HG03066 (cell line): ENCODE data around the gene PCNT.

ENCODE experiments used
- ATAC-seq: cut with Tn5 transposase; IDR thresholded peaks from one replicate; pipeline ENCODE4 v1.9.1; 2021; ENCODE audit warnings: low read depth; ENCODE audit not compliant: unreplicated experiment

Gene PCNT

DNA sequence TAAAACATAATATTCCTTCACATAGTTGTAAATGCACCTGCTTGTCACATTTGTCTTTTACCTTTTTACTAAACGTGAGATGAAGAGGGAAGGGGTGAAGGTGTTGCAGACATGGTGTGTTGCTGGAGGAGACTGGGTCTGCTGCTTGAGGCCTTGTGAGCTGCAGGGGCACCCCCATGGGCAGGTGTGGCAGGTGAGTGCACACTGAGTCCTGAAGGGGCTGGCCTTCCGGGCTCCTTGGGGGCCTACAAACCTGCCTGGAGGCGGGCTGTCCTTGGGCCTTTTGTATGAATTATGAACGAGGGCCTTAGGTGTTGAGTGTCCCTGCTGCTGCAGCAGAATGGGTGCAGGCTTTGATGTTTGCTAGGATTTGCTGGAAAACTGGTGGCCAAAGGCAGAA lies 3.8 kb downstream of the PCNT start:
- ATAC-seq, result no peak

DNA sequence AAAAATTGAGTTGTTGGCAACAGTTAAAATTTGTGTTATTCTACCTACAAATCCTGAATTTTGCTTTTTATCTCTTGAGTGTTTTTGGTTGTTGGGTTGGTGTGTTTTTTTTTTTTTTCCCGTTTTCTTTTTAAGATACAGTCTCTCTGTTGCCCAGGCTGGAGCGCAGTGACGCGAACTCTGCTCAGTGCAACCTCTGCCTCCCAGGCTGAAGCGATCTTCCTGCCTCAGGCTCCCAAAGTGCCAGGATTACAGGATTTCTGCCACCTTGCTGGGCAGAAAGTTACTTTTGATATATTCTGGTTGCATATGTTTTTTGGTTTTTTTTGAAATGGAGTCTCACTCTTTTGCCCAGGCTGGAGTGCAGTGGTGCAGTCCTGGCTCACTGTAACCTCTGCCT lies 4.2 kb downstream of the PCNT start:
- ATAC-seq, result no peak

DNA sequence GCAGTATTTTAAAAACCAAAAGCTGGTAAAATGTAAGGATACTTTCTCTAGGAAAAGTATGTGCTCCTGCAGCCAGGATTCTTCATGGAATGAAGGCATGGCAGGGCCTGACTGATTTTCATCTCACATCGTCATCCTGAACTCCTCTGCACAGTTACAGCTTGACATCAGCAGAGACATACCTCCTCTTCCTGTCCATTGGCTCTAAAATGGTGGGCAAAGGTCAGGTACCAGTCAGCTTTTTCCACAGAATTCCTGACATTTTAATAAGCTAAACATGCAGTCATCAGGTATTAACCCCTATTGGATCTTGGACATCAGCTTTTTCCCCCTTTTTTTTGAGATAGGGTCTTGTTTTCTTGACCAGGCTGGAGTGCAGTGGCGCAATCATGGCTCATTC lies 5.8 kb downstream of the PCNT start:
- no peak for ATAC-seq

DNA sequence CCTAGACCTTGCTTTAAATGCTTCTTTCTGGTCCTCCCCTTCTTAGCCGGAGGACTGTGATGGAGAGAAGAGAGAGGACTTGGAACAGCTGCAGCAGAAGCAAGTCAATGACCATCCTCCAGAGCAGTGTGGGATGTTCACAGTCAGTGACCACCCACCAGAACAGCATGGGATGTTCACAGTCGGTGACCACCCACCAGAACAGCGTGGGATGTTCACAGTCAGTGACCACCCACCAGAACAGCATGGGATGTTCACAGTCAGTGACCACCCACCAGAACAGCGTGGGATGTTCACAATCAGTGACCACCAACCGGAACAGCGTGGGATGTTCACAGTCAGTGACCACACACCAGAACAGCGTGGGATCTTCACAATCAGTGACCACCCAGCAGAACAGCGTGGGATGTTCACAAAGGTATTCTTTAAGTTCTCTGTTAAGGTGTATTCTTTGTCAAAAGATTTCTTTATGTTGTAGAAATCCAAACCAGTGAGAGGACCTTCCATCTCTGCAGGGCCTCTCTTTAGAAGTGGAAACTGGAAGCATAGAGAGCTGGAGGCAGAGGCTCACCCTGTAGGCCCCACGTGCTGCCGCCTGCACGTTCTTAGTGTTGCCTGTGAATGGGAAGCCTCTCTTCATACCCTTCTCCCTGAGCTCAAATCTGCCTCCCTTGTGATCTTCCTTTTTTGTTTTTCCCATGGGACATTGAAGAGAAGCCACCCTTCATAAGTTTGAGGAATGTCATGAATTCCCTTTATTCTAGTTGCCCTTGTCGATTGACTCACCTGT lies 10.6 kb downstream of the PCNT start:
- no peak for ATAC-seq

DNA sequence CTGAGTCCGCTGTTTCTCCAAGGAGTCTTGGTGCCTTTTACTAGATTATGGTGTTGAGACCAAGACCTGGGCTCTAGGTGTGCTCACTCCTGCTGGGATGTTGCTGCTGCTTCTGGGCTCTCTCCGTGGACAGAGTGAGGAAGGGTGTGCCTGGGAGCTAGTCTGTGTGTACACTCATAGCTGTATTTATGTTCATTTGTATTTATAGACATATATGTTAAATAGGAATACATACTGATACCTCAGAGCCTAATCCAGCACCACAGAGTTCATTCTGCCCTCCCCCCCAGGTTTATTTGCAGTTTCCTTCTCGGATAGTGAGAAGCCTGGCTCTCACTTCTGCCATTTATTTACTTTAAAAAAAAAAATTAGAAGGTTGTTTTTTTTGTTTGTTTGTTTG lies 12.6 kb downstream of the PCNT start:
- ATAC-seq, result no peak

DNA sequence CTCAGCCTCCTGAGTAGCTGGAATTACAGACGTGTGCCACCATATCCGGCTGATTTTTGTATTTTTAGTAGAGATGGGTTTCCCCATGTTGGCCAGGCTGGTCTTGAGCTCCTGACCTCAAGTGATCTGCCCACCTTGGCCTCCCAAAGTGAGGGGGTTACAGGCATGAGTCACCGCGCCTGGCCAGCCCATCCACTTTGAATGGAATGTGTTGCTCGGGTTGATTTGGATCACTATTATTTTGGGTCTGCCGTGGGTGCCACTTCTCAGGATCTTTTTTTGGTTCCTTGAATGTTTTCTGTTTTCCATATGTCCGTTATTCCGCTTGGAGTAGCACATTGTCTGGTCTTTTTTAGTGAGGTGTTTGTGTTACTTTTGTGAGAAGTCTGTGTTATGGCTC lies 17.0 kb downstream of the PCNT start:
- no peak for ATAC-seq

DNA sequence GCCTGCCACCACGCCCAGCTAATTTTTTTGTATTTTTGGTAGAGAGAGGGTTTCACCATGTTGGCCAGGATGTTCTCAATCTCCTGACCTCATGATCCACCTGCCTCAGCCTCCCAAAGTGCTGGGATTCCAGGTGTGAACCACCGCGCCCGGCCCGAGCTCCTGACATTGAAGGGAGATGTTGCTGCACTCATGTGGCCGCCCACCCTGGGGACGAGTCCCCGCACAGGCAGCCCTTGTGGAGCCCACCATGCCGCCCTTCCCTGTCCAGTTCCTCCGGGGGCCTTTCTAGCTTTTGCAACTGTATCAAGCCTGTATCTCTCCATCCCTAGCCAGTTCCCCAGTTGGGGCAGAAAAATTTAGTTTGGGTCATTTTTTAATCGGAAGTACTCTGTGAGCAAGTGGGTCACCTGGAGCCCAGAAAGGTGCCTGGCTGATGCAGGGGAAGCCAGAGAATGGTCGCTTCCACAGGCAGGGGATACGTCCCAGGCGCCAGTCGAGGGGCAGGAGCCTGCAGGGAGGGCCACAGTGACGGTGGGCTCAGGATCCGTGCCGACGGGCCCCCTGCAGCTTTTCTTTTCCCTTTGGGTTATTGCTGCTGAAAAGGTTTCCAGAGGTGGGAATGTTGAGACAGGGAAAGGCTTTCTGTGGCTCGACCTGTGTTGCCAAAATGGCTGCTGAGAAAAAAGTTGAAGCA lies 20.4 kb downstream of the PCNT start:
- no peak for ATAC-seq

DNA sequence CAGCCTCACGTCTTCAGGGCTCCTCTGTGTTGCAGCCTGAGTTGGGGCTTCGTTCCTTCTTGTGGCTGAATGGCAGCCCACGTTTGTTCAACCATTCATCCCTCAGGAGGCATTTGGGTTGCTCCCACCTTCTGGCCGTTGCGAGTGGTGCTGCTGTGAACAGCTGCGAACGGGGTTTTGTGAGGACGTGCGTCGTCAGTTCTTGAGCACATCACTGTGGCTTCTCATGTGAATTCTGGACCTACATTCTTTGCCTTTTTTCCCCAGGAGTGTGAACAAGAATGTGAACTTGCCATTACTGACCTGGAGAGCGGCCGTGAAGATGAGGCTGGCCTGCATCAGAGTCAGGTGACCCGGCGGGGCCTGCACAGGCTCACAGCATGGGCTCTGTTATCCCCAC lies 21.9 kb downstream of the PCNT start:
- ATAC-seq, result no peak

DNA sequence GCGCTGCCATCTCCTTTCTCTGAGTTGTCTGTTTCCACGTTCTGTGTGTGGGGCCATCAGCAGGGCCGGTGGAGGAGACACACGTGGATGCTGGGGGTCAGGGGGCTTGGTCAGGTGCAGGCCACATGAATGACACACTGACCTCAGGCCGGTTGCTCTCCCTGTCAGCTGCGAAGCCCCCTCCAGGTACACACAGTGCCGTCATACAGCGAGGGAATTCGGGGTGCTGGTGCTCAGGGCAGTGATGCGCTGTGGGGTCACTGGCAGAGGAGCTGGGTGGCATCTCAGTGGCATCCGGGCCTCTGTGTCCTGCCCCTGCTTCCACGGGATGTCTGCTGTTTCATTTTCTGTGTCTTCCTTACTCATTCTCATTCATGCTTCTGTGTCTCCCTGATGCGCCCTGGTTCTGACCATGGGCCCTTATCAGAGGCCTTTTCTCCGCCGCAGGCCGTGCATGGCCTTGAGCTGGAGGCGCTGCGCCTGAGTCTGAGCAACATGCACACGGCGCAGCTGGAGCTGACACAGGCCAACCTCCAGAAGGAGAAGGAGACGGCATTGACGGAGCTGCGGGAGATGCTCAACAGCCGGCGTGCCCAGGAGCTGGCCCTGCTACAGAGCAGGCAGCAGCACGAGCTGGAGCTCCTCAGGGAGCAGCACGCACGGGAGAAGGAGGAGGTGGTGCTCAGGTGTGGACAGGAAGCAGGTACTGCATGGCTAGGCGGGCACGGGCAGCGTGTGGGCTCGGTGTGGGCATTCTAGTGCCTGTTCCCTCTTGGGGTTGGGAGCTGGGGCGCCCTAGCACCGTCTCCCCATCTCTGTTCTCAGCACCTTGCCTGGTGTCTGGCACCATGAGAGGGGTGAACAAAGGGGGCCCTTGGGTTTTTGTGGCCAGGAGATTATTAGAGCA lies 22.6 kb downstream of the PCNT start:
- no peak for ATAC-seq

DNA sequence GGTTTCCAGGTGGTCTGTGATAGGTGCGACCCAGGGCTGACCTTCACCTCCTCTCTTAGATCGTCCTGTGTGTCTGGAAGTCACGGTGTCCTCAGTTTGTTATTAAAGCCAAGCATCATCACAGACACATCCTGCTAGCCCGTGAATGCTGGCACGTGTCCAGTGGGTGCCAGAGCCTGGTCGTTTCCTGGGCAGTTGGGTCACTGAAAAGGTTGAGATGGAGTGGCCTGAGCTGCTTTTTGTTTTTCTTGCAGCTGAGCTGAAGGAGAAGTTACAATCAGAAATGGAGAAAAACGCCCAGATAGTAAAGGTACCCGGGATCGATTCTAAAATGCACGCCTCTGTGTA lies 23.2 kb downstream of the PCNT start:
- no peak for ATAC-seq

DNA sequence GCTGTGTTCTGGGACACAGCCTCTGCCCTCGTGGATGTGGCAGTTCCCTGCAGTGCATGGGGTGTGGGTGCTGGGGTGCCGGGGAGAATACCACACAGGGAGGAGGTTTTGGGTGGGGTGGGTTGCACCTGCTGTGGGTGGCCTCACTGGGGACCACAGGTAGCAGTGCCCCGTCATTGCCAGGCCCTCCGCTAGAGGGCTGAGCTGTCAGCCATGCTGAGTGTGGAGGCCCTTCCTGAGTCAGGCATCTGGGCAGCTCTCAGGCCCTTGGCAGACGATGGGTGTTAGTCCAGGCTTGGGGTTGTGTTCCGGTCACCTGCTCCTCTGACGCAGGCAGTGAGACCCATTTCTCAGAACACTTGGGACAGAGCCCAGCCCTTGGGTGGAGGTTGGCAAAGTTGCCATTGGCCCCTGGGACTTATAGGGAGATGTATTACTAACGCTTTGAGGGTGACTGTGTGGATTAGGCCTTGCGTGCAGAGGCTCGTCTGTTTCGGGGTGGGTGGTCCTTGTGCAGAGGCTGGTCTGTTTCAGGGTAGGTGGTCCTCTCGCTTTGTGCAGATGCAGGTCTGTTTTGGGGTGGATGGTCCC lies 23.9 kb downstream of the PCNT start:
- ATAC-seq, result no peak

DNA sequence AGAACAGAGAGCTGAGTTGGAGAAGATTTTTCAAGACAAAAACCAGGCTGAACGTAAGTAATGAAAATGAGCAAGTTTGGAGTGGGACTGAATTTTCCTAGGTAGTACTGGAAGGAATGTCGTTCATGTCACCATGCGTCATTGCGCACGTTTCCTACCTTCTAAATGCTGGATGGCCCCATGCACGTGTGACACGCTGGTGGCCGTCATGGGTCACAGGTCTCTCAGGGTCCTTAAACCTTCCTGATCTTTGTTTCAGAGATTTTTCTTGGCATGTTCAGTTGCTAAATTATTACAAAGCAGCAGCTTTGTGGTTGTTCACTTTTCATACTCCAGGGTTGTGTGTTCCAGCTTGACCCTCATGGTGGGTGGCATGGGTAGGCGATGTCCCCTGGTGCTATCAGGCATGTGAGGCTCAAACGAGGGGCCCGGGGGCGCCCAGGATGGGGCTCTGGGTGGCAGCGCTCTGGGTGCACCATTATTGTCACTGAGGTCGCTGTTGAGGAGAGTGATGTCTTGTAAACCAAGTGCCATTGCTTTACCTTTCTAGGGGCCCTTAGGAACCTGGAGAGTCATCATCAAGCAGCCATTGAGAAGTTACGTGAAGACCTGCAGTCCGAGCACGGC lies 25.3 kb downstream of the PCNT start:
- no peak for ATAC-seq

DNA sequence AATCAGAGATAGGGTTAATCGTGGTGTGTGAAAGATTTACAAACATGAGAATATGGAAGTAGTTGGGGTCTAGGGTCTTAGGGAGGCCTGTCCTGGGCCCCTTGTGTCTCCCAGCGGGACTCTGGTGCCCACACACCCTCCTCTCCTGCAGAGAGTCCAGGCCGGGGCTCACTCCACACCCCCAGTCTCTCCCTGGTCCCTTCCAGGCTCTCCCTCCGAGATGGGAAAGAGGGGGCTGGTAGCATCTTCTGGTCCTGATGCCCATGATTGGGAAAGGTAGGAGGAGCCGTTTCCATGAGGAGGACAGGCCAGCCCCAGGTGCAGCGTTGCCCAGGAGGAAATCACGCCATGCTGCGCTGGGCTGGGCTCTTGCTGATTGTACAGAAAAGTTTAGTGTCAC lies 26.6 kb downstream of the PCNT start:
- ATAC-seq, result no peak

DNA sequence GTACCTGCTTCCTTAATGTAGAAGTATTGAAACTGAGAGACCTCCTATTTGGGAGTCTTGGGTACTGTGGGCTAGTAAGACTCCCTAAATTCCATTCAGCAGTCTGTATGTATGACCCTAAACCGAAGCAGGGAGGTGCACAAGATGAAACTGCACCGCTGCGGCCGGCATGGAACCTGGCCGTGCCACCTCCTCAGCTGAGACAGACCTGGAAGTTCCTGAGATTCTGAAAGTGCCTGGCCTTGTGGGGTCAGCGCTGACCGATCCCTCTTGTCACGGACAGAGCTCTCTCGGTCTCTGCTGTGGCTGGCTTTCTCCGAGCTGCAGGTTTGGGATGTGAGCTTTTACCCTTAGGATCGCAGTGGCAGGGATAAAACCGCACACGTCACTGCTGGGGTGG lies 27.0 kb downstream of the PCNT start:
- no peak for ATAC-seq

DNA sequence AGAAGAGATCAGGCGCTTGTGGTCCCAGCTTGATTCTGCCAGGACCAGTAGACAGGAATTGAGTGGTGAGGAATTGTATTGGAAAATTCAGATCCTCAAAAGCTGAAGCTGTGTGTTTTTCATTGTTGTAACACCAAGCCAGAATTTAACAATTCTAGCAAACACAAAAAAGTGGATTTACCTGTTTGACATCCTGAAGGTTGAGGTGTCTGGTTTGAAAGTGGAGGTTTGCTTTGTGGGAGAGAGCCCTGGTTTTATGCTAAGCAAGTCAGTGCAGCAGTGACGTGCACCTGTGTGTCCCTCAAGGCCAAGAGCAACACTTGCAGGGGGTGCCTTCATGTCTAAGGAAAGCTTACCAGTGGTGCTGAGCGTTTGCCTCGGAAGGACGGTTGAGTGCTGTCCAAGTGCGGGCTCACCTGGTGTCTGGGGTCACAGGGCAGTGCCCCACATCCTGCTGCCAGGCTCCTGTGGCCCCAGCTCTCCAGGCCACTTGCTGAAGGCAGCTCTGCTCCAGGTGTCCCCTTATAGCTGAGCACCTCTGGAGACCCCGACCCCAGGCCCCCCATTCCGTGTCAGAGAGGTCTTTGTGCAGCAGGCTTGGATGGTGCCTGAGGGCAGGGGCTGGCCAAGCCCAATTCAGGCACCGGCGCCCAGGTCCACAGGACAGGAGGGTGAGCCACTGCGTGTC lies 27.7 kb downstream of the PCNT start:
- no peak for ATAC-seq

DNA sequence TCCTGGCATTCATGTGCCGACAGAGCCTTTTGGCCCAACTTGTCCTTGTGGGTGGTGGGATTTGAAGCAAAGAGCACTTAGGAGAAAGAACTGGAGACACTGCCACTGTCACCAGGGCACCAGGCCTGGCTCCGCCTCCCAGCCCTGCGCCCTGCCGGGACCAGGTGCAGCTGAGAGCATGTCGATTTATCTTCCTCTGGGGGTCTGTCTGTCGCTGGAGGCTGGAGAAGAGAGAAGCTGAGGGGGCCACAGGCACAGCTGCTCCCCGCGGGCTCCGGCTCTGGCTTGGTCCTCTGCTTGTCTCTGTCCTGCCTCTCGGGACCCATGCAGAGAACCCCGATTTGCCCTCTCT lies 28.2 kb downstream of the PCNT start:
- no peak for ATAC-seq

DNA sequence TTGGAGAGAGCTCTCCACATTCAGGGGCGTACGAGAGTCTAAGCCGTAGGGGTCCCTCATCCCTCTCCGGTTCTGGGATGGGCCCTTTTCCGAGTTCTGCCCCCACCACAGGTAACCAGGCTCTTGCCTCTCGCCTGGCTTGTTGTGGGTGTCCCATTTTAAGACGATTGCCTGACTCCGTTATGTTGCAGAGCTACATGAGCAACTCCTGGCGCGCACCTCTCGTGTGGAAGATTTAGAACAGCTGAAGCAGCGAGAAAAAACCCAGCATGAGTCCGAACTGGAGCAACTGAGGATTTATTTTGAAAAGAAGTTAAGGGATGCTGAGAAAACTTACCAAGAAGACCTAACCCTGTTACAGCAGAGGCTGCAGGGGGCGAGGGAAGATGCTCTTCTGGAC lies 29.0 kb downstream of the PCNT start:
- ATAC-seq, result no peak

DNA sequence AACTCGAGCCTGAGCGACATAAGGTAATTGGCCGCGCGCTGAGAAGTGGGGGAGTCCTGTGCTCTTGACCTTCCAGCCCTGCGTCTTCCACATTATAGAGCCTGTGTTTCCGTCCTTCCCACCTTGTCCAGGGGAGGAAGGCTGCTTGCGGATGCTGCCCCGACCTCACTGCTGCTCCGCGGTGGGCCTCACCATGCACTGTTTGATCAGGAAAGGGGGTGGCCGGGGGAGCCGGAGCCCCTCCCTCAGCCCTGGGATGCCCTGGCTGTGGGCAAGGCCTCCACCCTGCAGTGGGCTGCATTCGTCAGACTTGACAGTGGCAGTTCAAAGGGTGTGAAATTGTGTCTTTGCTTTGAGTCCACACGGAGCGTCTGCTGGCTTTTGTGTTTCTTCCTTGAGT lies 30.1 kb downstream of the PCNT start:
- ATAC-seq, result no peak

DNA sequence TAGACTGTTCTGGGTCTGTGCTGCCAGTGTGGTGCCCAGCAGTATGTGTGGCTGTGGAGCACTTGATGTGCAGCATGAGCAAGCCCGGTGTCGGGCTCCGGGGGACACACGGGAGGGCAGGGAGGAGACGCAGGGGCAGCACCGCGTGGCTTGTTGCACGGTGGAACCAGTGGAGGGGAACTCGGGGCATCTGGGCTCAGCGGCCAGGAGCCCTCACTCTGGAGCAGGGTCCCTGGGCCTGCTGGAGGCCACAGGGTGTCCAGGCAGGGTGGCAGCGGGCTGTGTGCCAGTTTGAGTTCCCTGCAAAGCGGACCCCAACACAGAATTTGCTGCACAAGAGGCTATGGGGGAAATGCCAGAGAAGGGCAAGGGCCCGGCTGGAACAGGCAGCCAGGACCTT lies 30.6 kb downstream of the PCNT start:
- no peak for ATAC-seq
